Fibroblast of lung (primary cell): ENCODE data around the gene FCMR. TPM values are rescaled to one million over a fixed set of nuclear protein-coding genes. Genes with fewer than 3 reads are reported as not detected.

ENCODE experiments used
- DNase-seq, 2 donors: peaks; one replicate each; pipeline versions ENCODE4 v3.0.0 to v3.0.0-alpha.2; 2010; ENCODE audit warnings: low read depth in 2 of 2
- H2AFZ ChIP-seq: 2 replicates; pipeline ENCODE4 v1.5.1; 2012; ENCODE audit warnings: low read length, control low read depth, inconsistent platforms
- H3K27ac ChIP-seq: 2 replicates; pipeline ENCODE4 v1.5.1; 2011; ENCODE audit warnings: low read length, control low read depth; ENCODE audit not compliant: insufficient read depth
- H3K27me3 ChIP-seq: 2 replicates; pipeline ENCODE4 v1.5.1; 2011; ENCODE audit warnings: mild to moderate bottlenecking, low read length; ENCODE audit not compliant: control insufficient read depth, insufficient read depth
- H3K36me3 ChIP-seq: 2 replicates; pipeline ENCODE4 v1.5.1; 2011; ENCODE audit warnings: low read length; ENCODE audit not compliant: control insufficient read depth, insufficient read depth
- H3K4me1 ChIP-seq: 2 replicates; pipeline ENCODE4 v1.5.1; 2011; ENCODE audit warnings: low read length; ENCODE audit not compliant: control insufficient read depth, insufficient read depth; ENCODE audit errors: extremely low read depth
- H3K4me2 ChIP-seq: 2 replicates; pipeline ENCODE4 v1.5.1; 2011; ENCODE audit warnings: low read length, control low read depth; ENCODE audit not compliant: insufficient read depth; ENCODE audit errors: extremely low read depth
- H3K4me3 ChIP-seq, 4 experiments: fragments of 200-600 bp in 1 of 4; sonication (generic) in 1 of 4; replicated peaks in 1 of 4; 2 replicates each; pipeline ENCODE4 v1.5.1; 2011 to 2016; ENCODE audit warnings: low read length in 4 of 4, low read depth in 3 of 4, mild to moderate bottlenecking in 3 of 4, control low read depth in 2 of 4, inconsistent platforms in 1 of 4, mixed read lengths in 1 of 4; ENCODE audit not compliant: insufficient read depth in 1 of 4; ENCODE audit errors: control extremely low read depth in 1 of 4
- H3K79me2 ChIP-seq: 2 replicates; pipeline ENCODE4 v1.5.1; 2012; ENCODE audit warnings: mild to moderate bottlenecking, low read length, inconsistent platforms; ENCODE audit not compliant: control insufficient read depth, insufficient read depth
- H3K9ac ChIP-seq: 2 replicates; pipeline ENCODE4 v1.5.1; 2011; ENCODE audit warnings: mild to moderate bottlenecking, low read length, control low read depth; ENCODE audit not compliant: insufficient read depth
- H3K9me3 ChIP-seq: 2 replicates; pipeline ENCODE4 v1.5.1; 2012; ENCODE audit warnings: low read depth, low read length; ENCODE audit not compliant: control insufficient read depth, insufficient read depth
- H4K20me1 ChIP-seq: 2 replicates; pipeline ENCODE4 v1.5.1; 2011; ENCODE audit warnings: low read length; ENCODE audit not compliant: control insufficient read depth, insufficient read depth; ENCODE audit errors: extremely low read depth
- EZH2 ChIP-seq: IDR thresholded peaks from 2 replicates; pipeline ENCODE4 v1.5.1; 2012; ENCODE audit warnings: low read length, control low read depth, mild to moderate bottlenecking; ENCODE audit errors: missing control alignments
- polyA plus RNA-seq, 2 donors: library from polyadenylated mRNA; depleted of rRNA in 1 of 2; stranded (reverse) in 1 of 2; unstranded in 1 of 2; fragments of >200 nt; gene quantifications; 2 replicates each; pipeline ENCODE4 v1.2.1, GENCODE V29; 2011 to 2012; ENCODE audit warnings: missing spikeins in 1 of 2
- total RNA-seq: library from RNA; depleted of rRNA; stranded (reverse); fragments of >200 nt; gene quantifications from 2 replicates; pipeline ENCODE4 v1.2.1, GENCODE V29; 2014
- TF ChIP-seq, protein P1 (sequence below), 2 donors: IDR thresholded peaks in 1 of 2; conservative IDR thresholded peaks in 1 of 2; 1 replicate in 1 of 2; 2 replicates in 1 of 2; pipeline ENCODE4 v1.5.1; 2011 to 2012; ENCODE audit warnings: low read length in 2 of 2, control low read depth in 1 of 2, inconsistent platforms in 1 of 2, low read depth in 1 of 2, mild to moderate bottlenecking in 1 of 2

The FCMR gene
- total and polyA plus RNA-seq, 2 donors (not counting 1 experiment from before 2014, with no cell fraction given): 0.33 to 4.3 TPM

DNA sequence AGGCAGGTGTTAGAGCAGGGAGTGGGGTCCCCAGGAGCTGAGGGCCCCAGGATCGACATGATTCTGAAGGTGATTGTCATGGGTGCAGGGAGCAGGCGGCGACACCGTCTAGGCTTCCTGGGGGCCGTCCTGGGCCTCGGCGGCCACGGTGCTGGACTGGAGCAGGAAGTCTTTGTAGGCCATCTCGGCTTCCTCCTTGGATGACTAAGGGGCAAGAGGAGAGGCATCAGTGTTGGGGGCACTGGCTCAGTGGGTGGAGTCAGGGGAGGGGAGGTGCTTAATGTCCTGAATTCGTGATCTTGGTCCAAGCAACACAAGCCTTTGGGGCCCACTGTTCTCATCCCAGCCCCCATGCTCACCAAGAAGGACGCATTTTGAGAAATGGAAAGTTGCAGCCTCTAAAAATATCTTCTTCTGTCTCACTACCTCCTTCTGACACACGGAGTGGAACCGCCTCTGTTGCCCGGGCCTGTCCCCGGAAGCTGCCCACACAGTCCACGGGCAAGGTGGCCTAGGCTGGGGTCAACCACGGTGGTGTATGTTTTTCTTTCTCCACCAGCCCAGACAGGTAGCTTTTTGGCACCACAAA, 8.6 kb upstream of the FCMR start:
- H3K27ac ChIP-seq: no peak overlapping the region
- no peak overlapping the region for H2AFZ ChIP-seq
- no peaks in the 10 kb centered on the region for H4K20me1 ChIP-seq
- no peaks in the 10 kb centered on the region for H3K4me1 ChIP-seq
- H3K9me3 ChIP-seq: no peaks in the 10 kb centered on the region
- no peaks in the 10 kb centered on the region for H3K36me3 ChIP-seq
- no peak for DNase-seq
- H3K27me3 ChIP-seq: peaks cover 8% of the 10 kb centered on the region
- H3K79me2 ChIP-seq: no peaks in the 10 kb centered on the region
- no peak overlapping the region for H3K4me3 ChIP-seq
- no peak for TF ChIP-seq EZH2
- H3K9ac ChIP-seq: no peak overlapping the region
- no peak overlapping the region for H3K4me2 ChIP-seq

GRCh38 chr1:206929524-206929923, 7.8 kb upstream of the FCMR start:
- H3K9me3 ChIP-seq: no peaks in the 10 kb centered on the region
- H3K4me1 ChIP-seq: no peaks in the 10 kb centered on the region
- TF ChIP-seq, protein P1, sequence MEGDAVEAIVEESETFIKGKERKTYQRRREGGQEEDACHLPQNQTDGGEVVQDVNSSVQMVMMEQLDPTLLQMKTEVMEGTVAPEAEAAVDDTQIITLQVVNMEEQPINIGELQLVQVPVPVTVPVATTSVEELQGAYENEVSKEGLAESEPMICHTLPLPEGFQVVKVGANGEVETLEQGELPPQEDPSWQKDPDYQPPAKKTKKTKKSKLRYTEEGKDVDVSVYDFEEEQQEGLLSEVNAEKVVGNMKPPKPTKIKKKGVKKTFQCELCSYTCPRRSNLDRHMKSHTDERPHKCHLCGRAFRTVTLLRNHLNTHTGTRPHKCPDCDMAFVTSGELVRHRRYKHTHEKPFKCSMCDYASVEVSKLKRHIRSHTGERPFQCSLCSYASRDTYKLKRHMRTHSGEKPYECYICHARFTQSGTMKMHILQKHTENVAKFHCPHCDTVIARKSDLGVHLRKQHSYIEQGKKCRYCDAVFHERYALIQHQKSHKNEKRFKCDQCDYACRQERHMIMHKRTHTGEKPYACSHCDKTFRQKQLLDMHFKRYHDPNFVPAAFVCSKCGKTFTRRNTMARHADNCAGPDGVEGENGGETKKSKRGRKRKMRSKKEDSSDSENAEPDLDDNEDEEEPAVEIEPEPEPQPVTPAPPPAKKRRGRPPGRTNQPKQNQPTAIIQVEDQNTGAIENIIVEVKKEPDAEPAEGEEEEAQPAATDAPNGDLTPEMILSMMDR (conservative IDR thresholded peaks at IDR 0.05 in 1 of 2, IDR thresholded peaks at IDR 0.05 in 1 of 2; ENCODE audit: low read depth in 1 of 2, low read length in 2 of 2): no peak
- no peak for TF ChIP-seq EZH2
- no peaks in the 10 kb centered on the region for H4K20me1 ChIP-seq
- H3K4me3 ChIP-seq: no peak overlapping the region
- H2AFZ ChIP-seq: no peak overlapping the region
- no peaks in the 10 kb centered on the region for H3K79me2 ChIP-seq
- H3K4me2 ChIP-seq: no peak overlapping the region
- H3K27me3 ChIP-seq: peaks cover 7% of the 10 kb centered on the region
- no peaks in the 10 kb centered on the region for H3K36me3 ChIP-seq
- H3K27ac ChIP-seq: no peak overlapping the region
- no peak overlapping the region for H3K9ac ChIP-seq
- DNase-seq: no peak

DNA sequence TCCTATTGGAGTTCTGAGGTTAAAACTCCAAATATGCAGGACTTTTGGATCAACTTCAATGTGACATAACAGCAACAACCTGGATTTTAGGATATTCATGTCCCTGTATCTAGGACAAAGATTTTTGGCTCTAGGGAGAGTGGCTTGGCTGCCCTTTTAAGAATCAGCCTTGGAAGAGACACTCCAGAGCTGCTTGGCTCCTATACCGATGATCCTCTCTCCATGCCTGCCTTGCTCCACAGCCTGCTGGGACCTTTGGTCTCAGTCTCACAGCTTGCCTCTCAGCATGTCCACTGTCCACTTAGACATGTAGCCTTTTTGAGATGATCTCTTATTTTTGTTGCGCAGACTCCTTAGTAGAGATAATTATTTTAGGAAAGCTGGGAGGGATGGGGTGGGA, 4.5 kb upstream of the FCMR start:
- no peak for DNase-seq
- Histone ChIP-seq H3K4me3 (no peak overlapping the region), H4K20me1 (no peaks in the 10 kb centered on the region), H3K4me1 (no peaks in the 10 kb centered on the region), H3K27ac (no peak overlapping the region), H3K9ac (no peak overlapping the region), H3K36me3 (no peaks in the 10 kb centered on the region), H3K9me3 (no peaks in the 10 kb centered on the region), H3K27me3 (no peaks in the 10 kb centered on the region), H3K4me2 (no peak overlapping the region), H2AFZ (no peak overlapping the region), H3K79me2 (no peaks in the 10 kb centered on the region)
- no peak for TF ChIP-seq EZH2
- TF ChIP-seq, protein P1 (conservative IDR thresholded peaks at IDR 0.05 in 1 of 2, IDR thresholded peaks at IDR 0.05 in 1 of 2; ENCODE audit: low read depth in 1 of 2, low read length in 2 of 2): no peak
